GM23338 (cell line): ENCODE data around the gene C1GALT1C1L. TPM values are rescaled to one million over a fixed set of nuclear protein-coding genes. Genes with fewer than 3 reads are reported as not detected.

Experiments used
- ATAC-seq: fragments of 200-7000 bp; cut with Tn5 transposase; 3 replicates; pipeline ENCODE4 v1.9.1; 2020
- DNase-seq: peaks from one replicate; pipeline ENCODE4 v3.0.0-alpha.2; 2015; ENCODE audit warnings: low spot score
- H2AFZ ChIP-seq: fragments of 200-600 bp; sonication (generic); 2 replicates; pipeline ENCODE4 v1.8.0; 2016; ENCODE audit warnings: antibody characterized with exemption, mild to moderate bottlenecking, moderate library complexity
- H3F3A ChIP-seq: fragments of 200-600 bp; sonication (generic); replicated peaks from 2 replicates; pipeline ENCODE4 v1.8.0; 2017; ENCODE audit warnings: antibody characterized with exemption, mixed run types, low read depth
- H3K27ac ChIP-seq: fragments of 200-600 bp; sonication (generic); 2 replicates; pipeline ENCODE4 v1.6.1; 2016; ENCODE audit warnings: low read depth
- H3K27me3 ChIP-seq: fragments of 200-600 bp; sonication (generic); 2 replicates; pipeline ENCODE4 v1.8.0; 2016; ENCODE audit warnings: mild to moderate bottlenecking, mixed run types, moderate library complexity; ENCODE audit not compliant: insufficient read depth
- H3K36me3 ChIP-seq: fragments of 200-600 bp; sonication (generic); 2 replicates; pipeline ENCODE4 v1.8.0; 2016; ENCODE audit warnings: mild to moderate bottlenecking; ENCODE audit not compliant: insufficient read depth
- H3K4me1 ChIP-seq: fragments of 200-600 bp; sonication (generic); 2 replicates; pipeline ENCODE4 v1.8.0; 2016; ENCODE audit warnings: mild to moderate bottlenecking, moderate library complexity; ENCODE audit not compliant: insufficient read depth
- H3K4me2 ChIP-seq: fragments of 200-600 bp; sonication (generic); 2 replicates; pipeline ENCODE4 v1.7.1; 2017; ENCODE audit warnings: mixed run types
- H3K4me3 ChIP-seq: fragments of 200-600 bp; sonication (generic); 2 replicates; pipeline ENCODE4 v1.6.1; 2016; ENCODE audit warnings: mixed run types
- H3K79me2 ChIP-seq: fragments of 200-600 bp; sonication (generic); replicated peaks from 2 replicates; pipeline ENCODE4 v1.8.0; 2017; ENCODE audit warnings: mild to moderate bottlenecking; ENCODE audit not compliant: insufficient read depth
- H3K9me2 ChIP-seq: fragments of 200-600 bp; sonication (generic); 2 replicates; pipeline ENCODE4 v1.8.0; 2017; ENCODE audit not compliant: insufficient read depth
- H4K20me1 ChIP-seq: fragments of 200-600 bp; sonication (generic); replicated peaks from 2 replicates; pipeline ENCODE4 v1.8.0; 2017; ENCODE audit warnings: mild to moderate bottlenecking; ENCODE audit not compliant: insufficient read depth
- H3K27ac Mint-ChIP-seq: 2 replicates; pipeline ENCODE4 v1.8.0; 2020; ENCODE audit warnings: inconsistent platforms, mild to moderate bottlenecking, moderate library complexity, mixed read lengths
- H3K27me3 Mint-ChIP-seq: 3 replicates; pipeline ENCODE4 v1.8.0; 2022; ENCODE audit warnings: low read depth, mild to moderate bottlenecking, moderate library complexity, mixed read lengths, inconsistent platforms; ENCODE audit not compliant: insufficient read depth, poor library complexity
- H3K36me3 Mint-ChIP-seq: 3 replicates; pipeline ENCODE4 v1.8.0; 2021; ENCODE audit warnings: low read depth, mild to moderate bottlenecking, inconsistent platforms, moderate library complexity, mixed read lengths
- H3K4me1 Mint-ChIP-seq: 3 replicates; pipeline ENCODE4 v1.8.0; 2020; ENCODE audit warnings: mild to moderate bottlenecking, inconsistent platforms, mixed read lengths
- H3K4me3 Mint-ChIP-seq: 3 replicates; pipeline ENCODE4 v1.8.0; 2021; ENCODE audit warnings: moderate library complexity, mild to moderate bottlenecking, inconsistent platforms, mixed read lengths
- H3K9me3 Mint-ChIP-seq: 3 replicates; pipeline ENCODE4 v1.8.0; 2020; ENCODE audit warnings: moderate library complexity, mild to moderate bottlenecking, inconsistent platforms, mixed read lengths
- CREB1 ChIP-seq: fragments of 250-450 bp; sonication (Bioruptor Pico); IDR thresholded peaks from 2 replicates; pipeline ENCODE4 v1.5.0; 2020; ENCODE audit warnings: low read depth, mild to moderate bottlenecking, moderate library complexity
- EZH2phosphoT487 ChIP-seq: fragments of 200-600 bp; sonication (generic); IDR thresholded peaks from one replicate; pipeline ENCODE4 v1.8.1; 2018; ENCODE audit warnings: antibody characterized with exemption; ENCODE audit not compliant: unreplicated experiment
- NANOG ChIP-seq: IDR thresholded peaks from 2 replicates; pipeline ENCODE4 v1.6.1; 2016; ENCODE audit warnings: antibody characterized with exemption, borderline replicate concordance
- POLR2AphosphoS5 ChIP-seq: IDR thresholded peaks from 2 replicates; pipeline ENCODE4 v1.6.1; 2016; ENCODE audit warnings: antibody characterized with exemption, low read depth
- ZNF331 ChIP-seq: fragments of 250-450 bp; sonication (Bioruptor Pico); IDR thresholded peaks from 2 replicates; pipeline ENCODE4 v1.5.0; 2020; ENCODE audit warnings: low read depth, mild to moderate bottlenecking, moderate library complexity
- polyA plus RNA-seq: library from polyadenylated mRNA; unstranded; fragments of >200 nt; fragmentation: Nextera tagmentation; extraction: Ambion mirVana; gene quantifications from 2 replicates; pipeline ENCODE4 v1.2.1, GENCODE V29; 2016
- total RNA-seq: library from RNA; depleted of rRNA; stranded (reverse); fragments of >200 nt; shearing (Covaris generic); gene quantifications from 2 replicates; pipeline ENCODE4 v1.2.3, GENCODE V29; 2014
- TF ChIP-seq, protein P1 (sequence below): IDR thresholded peaks from one replicate; pipeline ENCODE4 v1.6.1; 2018; ENCODE audit warnings: antibody characterized with exemption; ENCODE audit not compliant: unreplicated experiment
- TF ChIP-seq, protein P2 (sequence below): IDR thresholded peaks from 2 replicates; pipeline ENCODE4 v1.6.1; 2016; ENCODE audit warnings: antibody characterized with exemption

C1GALT1C1L gene
- total and polyA plus RNA-seq, 2 experiments from 2014 or later = 0.17 to 0.99 TPM

DNA sequence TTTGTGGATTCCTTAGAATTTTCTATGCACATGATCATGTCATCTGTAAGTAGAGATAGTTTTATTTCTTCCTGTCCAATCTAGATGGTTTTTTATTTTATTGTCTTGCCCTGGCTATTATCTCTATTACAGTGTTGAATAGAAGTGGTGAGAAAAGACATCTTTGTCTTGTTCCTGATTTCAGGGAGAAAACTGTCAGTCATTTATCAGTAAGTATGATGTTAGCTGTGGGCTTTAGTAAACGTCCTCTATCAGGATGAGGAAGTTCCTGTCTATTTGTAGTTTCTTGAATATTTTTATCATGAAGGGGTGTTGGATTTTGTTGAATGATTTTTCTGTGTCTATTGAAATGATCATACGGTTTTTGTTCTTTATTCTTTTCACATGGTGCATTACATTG is 33.9 kb downstream of the C1GALT1C1L start (continued):
- TF ChIP-seq, protein P1, sequence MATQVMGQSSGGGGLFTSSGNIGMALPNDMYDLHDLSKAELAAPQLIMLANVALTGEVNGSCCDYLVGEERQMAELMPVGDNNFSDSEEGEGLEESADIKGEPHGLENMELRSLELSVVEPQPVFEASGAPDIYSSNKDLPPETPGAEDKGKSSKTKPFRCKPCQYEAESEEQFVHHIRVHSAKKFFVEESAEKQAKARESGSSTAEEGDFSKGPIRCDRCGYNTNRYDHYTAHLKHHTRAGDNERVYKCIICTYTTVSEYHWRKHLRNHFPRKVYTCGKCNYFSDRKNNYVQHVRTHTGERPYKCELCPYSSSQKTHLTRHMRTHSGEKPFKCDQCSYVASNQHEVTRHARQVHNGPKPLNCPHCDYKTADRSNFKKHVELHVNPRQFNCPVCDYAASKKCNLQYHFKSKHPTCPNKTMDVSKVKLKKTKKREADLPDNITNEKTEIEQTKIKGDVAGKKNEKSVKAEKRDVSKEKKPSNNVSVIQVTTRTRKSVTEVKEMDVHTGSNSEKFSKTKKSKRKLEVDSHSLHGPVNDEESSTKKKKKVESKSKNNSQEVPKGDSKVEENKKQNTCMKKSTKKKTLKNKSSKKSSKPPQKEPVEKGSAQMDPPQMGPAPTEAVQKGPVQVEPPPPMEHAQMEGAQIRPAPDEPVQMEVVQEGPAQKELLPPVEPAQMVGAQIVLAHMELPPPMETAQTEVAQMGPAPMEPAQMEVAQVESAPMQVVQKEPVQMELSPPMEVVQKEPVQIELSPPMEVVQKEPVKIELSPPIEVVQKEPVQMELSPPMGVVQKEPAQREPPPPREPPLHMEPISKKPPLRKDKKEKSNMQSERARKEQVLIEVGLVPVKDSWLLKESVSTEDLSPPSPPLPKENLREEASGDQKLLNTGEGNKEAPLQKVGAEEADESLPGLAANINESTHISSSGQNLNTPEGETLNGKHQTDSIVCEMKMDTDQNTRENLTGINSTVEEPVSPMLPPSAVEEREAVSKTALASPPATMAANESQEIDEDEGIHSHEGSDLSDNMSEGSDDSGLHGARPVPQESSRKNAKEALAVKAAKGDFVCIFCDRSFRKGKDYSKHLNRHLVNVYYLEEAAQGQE = no peak
- TF ChIP-seq CREB1 (CRISPR knock-in tag) (no peak), NANOG (no peak), ZNF331 (CRISPR knock-in tag) (no peak), EZH2phosphoT487 (no peak)

DNA sequence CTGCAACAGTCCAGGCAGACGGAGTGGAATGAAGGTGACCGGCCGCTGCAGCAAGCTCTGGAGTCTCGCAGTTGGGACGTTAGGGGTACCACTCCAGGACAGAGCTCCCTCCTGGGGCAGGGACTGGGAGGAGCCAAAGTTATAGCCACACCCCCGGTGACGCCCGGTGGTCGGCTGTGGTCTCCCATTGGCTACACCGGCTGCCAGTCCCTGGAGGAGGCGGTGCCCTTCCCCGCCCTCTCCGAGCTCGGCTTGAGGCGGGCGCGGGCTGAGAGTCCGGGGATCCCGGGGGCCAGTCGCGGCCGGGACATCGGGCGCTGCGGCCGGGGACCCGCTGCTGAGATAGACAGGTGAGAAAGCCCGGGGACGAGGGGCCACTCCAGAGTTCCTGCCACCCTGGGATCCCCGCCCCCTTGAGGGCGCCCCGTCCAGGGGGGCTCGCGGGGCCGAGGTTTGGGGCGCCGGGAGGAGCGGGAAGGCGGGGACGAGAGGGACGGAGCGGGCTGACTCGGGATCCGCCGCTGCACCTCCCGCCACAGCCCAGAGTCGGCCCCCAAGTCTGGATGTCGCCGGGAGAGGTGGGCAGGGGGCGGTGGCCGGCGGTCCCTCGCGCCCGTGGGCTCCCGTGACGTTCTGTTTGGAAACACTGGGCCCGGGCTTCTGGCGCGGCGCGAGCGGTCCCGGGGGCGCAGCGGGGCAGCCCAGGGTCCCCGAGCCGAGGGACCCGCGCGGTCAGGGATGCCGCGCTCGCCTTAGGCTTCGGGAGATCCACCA is 39.0 kb downstream of the C1GALT1C1L start, which contains the start of gene PLEKHH2:
Gene PLEKHH2 (plus strand): TSS at position 231 of the 774 bp plus-strand sequence. CDS start 7,414 bp downstream, outside the sequence.
- Histone ChIP-seq H3K4me1 (0 out of 2 replicates have a peak, but pooled peaks cover 6% of the 10 kb centered on the region), H4K20me1 (no peaks in the 10 kb centered on the region), H3K36me3 (no peaks in the 10 kb centered on the region), H3K9me2 (no peaks in the 10 kb centered on the region), H3K27me3 (peaks cover 16% of the 10 kb centered on the region), H2AFZ (peak within 1 kb of the TSS; percentile 97), H3K4me3 (peak within 1 kb of the TSS; percentile 81), H3K4me2 (peak within 1 kb of the TSS; percentile 92), H3K79me2 (no peaks in the 10 kb centered on the region), H3F3A (no peaks in the 10 kb centered on the region), H3K27ac (no peak within 1 kb of the TSS)
- Mint-ChIP-seq H3K27me3 (peaks cover 18% of the 10 kb centered on the region), H3K36me3 (peaks cover 3% of the 10 kb centered on the region; the same call in 2 of the 3 replicates), H3K4me3 (peak within 1 kb of the TSS; percentile 79), H3K4me1 (peaks cover 18% of the 10 kb centered on the region), H3K27ac (no peak within 1 kb of the TSS), H3K9me3 (peaks cover 7% of the 10 kb centered on the region; the same call in 2 of the 3 replicates)
- DNase-seq (peak; percentile 95), ATAC-seq (peak; percentile 98)
- TF ChIP-seq POLR2AphosphoS5 = peak; percentile 84
- TF ChIP-seq, protein P2, sequence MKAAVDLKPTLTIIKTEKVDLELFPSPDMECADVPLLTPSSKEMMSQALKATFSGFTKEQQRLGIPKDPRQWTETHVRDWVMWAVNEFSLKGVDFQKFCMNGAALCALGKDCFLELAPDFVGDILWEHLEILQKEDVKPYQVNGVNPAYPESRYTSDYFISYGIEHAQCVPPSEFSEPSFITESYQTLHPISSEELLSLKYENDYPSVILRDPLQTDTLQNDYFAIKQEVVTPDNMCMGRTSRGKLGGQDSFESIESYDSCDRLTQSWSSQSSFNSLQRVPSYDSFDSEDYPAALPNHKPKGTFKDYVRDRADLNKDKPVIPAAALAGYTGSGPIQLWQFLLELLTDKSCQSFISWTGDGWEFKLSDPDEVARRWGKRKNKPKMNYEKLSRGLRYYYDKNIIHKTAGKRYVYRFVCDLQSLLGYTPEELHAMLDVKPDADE = no peak
- TF ChIP-seq ZNF331 (CRISPR knock-in tag) = no peak
- TF ChIP-seq CREB1 (CRISPR knock-in tag) = peak; percentile 86
